ENCODE measurements around the gene MCF2L. TPM values are rescaled to one million over a fixed set of nuclear protein-coding genes. Genes with fewer than 3 reads are reported as not detected.
"Not testable (repeated sequence)": the region's sequence is repeated elsewhere in the genome, so short reads cannot be mapped to it uniquely, and the experiment has no call there.

MCF2L gene
- total RNA-seq, 4 donors from 2014 or later = 25.0 to 103 (median 61.0) TPM

- no peak for DNase-seq
- Histone ChIP-seq H3K36me3 (no peaks in the 10 kb centered on the region), H3K9me3 (no peaks in the 10 kb centered on the region), H3K27me3 (no peaks in the 10 kb centered on the region), H3K27ac (no peak overlapping the region), H3K4me3 (no peak overlapping the region), H3K4me1 (no peaks in the 10 kb centered on the region)
- TF ChIP-seq CTCF (IDR thresholded peaks at IDR 0.05) (no peak), POLR2A (IDR thresholded peaks at IDR 0.05) (no peak)
- intact Hi-C loops (cut with DNase I; ENCODE audit: low total_unique reads) = no loop called here
These were observed 109.2 kb downstream of the MCF2L start for GRCh38 chr13:113077953-113078901.

GRCh38 chr13:113078902-113079780, 110.1 kb downstream of the MCF2L start:
- Histone ChIP-seq H3K27ac (no peak overlapping the region), H3K4me3 (no peak overlapping the region), H3K27me3 (no peaks in the 10 kb centered on the region), H3K36me3 (no peaks in the 10 kb centered on the region), H3K9me3 (no peaks in the 10 kb centered on the region), H3K4me1 (no peaks in the 10 kb centered on the region)
- intact Hi-C loops (cut with DNase I; ENCODE audit: low total_unique reads) = no loop called here
- TF ChIP-seq CTCF (IDR thresholded peaks at IDR 0.05) (no peak), POLR2A (IDR thresholded peaks at IDR 0.05) (no peak)
- no peak for DNase-seq

GRCh38 chr13:113079781-113080080, 110.7 kb downstream of the MCF2L start:
- H3K27ac ChIP-seq; H3K27me3 ChIP-seq; intact Hi-C loops (cut with DNase I; ENCODE audit: low total_unique reads); H3K9me3 ChIP-seq; H3K36me3 ChIP-seq; H3K4me1 ChIP-seq; DNase-seq; H3K4me3 ChIP-seq: not testable (repeated sequence)

GRCh38 chr13:113080361-113080831, 111.4 kb downstream of the MCF2L start:
- Histone ChIP-seq H3K27ac (no peak overlapping the region), H3K4me1 (no peaks in the 10 kb centered on the region), H3K36me3 (no peaks in the 10 kb centered on the region), H3K9me3 (no peaks in the 10 kb centered on the region), H3K4me3 (no peak overlapping the region), H3K27me3 (no peaks in the 10 kb centered on the region)
- TF ChIP-seq POLR2A (IDR thresholded peaks at IDR 0.05) (no peak), CTCF (IDR thresholded peaks at IDR 0.05) (no peak)
- intact Hi-C loops (cut with DNase I; ENCODE audit: low total_unique reads) = no loop called here
- DNase-seq = no peak

GRCh38 chr13:113080901-113081521, 112.0 kb downstream of the MCF2L start:
- DNase-seq = no peak
- no peak overlapping the region for H3K4me3 ChIP-seq
- H3K9me3 ChIP-seq = no peaks in the 10 kb centered on the region
- H3K27me3 ChIP-seq = no peaks in the 10 kb centered on the region
- H3K36me3 ChIP-seq = no peaks in the 10 kb centered on the region
- H3K27ac ChIP-seq = no peak overlapping the region
- intact Hi-C loops (cut with DNase I; ENCODE audit: low total_unique reads) = no loop called here
- H3K4me1 ChIP-seq = no peaks in the 10 kb centered on the region
- no peak for TF ChIP-seq POLR2A (IDR thresholded peaks at IDR 0.05)
- TF ChIP-seq CTCF (IDR thresholded peaks at IDR 0.05) = no peak
